Measurements from ENCODE around the gene SYNGAP1.
"Not testable (repeated sequence)": the region's sequence is repeated elsewhere in the genome, so short reads cannot be mapped to it uniquely, and the experiment has no call there.

The SYNGAP1 gene

DNA sequence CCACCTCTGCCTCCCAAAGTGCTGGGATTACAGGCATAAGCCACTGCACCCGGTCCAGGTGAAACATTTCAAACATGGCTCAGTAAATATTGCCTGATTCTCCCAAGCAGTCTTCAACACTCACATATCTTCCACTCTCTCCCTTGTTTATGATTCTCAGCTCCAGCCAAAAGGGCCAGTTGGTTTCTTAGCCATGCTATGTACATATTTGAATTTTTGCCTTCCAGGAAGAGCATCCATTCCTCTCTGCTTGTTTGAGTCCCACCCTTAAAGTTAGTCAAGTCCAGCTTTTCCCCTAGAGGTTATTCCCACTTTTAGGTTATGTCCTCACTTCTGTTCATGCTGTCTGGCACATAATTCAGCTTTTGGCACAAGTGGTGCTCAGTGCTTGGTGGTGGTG, 22.3 kb upstream of the SYNGAP1 start:
- TF ChIP-seq, protein P1, sequence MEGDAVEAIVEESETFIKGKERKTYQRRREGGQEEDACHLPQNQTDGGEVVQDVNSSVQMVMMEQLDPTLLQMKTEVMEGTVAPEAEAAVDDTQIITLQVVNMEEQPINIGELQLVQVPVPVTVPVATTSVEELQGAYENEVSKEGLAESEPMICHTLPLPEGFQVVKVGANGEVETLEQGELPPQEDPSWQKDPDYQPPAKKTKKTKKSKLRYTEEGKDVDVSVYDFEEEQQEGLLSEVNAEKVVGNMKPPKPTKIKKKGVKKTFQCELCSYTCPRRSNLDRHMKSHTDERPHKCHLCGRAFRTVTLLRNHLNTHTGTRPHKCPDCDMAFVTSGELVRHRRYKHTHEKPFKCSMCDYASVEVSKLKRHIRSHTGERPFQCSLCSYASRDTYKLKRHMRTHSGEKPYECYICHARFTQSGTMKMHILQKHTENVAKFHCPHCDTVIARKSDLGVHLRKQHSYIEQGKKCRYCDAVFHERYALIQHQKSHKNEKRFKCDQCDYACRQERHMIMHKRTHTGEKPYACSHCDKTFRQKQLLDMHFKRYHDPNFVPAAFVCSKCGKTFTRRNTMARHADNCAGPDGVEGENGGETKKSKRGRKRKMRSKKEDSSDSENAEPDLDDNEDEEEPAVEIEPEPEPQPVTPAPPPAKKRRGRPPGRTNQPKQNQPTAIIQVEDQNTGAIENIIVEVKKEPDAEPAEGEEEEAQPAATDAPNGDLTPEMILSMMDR (IDR thresholded peaks at IDR 0.05; ENCODE audit: low read depth, low read length, missing control alignments) = no peak
- Histone ChIP-seq H3K27ac (no peak overlapping the region), H3K27me3 (replicated peaks) (no peaks in the 10 kb centered on the region), H3K36me3 (replicated peaks) (no peaks in the 10 kb centered on the region), H3K4me3 (ENCODE audit: low read depth, low read length) (no peak overlapping the region)
- no peak for DNase-seq
- in situ Hi-C loops (cut with HindIII; ENCODE audit: low pct_ligation_motif_present, low sequenced_read_pairs) = no loop called here

DNA sequence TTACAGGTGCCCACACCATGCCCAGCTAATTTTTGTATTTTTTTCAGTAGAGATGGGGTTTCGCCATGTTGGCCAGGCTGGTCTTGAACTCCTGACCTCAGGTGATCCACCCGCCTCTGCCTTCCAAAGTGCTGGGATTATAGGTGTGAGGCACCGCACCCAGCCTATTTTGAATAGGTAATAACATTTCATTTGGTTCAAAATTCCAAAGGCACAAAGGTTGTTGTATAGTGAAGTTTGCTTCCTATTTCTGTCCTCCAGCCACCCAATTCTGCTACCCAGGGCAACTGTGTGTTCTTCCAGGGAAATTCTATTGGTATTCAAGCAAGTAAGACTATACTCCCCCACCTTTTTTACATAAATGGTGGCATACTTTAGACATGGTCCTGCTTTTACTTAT, 21.3 kb upstream of the SYNGAP1 start:
- in situ Hi-C loops (cut with HindIII; ENCODE audit: low pct_ligation_motif_present, low sequenced_read_pairs); H3K4me3 ChIP-seq (ENCODE audit: low read depth, low read length); DNase-seq; H3K36me3 ChIP-seq (replicated peaks); H3K27ac ChIP-seq; H3K27me3 ChIP-seq (replicated peaks): not testable (repeated sequence)

DNA sequence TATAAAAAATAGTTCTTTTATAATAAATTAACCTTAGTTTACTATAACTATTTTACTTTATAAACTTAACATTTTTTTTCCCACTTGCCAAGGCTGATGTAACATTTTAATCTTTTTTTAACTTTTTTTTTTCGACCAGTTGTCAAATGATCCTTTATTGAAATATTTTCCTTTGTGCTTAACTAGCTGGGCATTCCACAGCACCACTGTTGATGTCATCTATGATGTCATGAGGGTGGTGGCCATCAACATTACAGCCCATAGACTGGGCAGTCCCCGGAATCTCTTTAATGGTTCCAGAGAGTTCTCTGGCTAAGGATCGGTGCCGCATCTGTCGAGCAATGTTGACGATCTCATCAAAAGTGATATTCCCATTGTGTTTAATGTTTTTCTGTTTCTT, 20.0 kb upstream of the SYNGAP1 start:
- in situ Hi-C loops (cut with HindIII; ENCODE audit: low pct_ligation_motif_present, low sequenced_read_pairs); DNase-seq; H3K27ac ChIP-seq; H3K4me3 ChIP-seq (ENCODE audit: low read depth, low read length); H3K27me3 ChIP-seq (replicated peaks); H3K36me3 ChIP-seq (replicated peaks): not testable (repeated sequence)

DNA sequence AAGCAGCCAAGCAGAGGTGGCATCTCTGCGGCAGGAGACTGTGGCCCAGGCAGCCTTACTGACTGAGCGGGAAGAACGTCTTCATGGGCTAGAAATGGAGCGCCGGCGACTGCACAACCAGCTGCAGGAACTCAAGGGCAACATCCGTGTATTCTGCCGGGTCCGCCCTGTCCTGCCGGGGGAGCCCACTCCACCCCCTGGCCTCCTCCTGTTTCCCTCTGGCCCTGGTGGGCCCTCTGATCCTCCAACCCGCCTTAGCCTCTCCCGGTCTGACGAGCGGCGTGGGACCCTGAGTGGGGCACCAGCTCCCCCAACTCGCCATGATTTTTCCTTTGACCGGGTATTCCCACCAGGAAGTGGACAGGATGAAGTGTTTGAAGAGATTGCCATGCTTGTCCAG, 15.0 kb upstream of the SYNGAP1 start:
- H3K27ac ChIP-seq = no peak overlapping the region
- no peak overlapping the region for H3K4me3 ChIP-seq (ENCODE audit: low read depth, low read length)
- H3K27me3 ChIP-seq (replicated peaks) = no peaks in the 10 kb centered on the region
- H3K36me3 ChIP-seq (replicated peaks) = peaks cover 5% of the 10 kb centered on the region
- in situ Hi-C loops (cut with HindIII; ENCODE audit: low pct_ligation_motif_present, low sequenced_read_pairs) = no loop called here
- TF ChIP-seq, protein P1 (IDR thresholded peaks at IDR 0.05; ENCODE audit: low read depth, low read length, missing control alignments) = no peak
- no peak for DNase-seq

DNA sequence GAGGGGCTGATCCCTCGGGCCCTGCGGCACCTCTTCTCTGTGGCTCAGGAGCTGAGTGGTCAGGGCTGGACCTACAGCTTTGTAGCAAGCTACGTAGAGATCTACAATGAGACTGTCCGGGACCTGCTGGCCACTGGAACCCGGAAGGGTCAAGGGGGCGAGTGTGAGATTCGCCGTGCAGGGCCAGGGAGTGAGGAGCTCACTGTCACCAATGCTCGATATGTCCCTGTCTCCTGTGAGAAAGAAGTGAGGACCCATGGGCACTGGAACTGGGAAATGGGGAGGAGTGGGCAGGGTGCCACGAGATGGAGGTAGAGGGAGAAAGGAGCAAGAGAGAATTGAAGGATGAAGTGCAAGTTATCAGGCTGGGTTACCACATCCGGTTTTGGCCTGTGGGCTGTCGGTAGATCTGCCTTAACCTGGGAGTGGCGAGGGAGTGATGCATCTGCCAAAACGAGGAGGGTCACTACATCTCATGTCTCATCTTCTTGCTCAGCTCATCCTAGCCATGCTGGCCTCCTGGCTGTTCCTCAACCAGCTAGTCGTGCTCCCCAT, 14.4 kb upstream of the SYNGAP1 start:
- Histone ChIP-seq H3K4me3 (ENCODE audit: low read depth, low read length) (no peak overlapping the region), H3K36me3 (replicated peaks) (peaks cover 5% of the 10 kb centered on the region), H3K27ac (no peak overlapping the region), H3K27me3 (replicated peaks) (no peaks in the 10 kb centered on the region)
- TF ChIP-seq, protein P1 (IDR thresholded peaks at IDR 0.05; ENCODE audit: low read depth, low read length, missing control alignments) = no peak
- in situ Hi-C loops (cut with HindIII; ENCODE audit: low pct_ligation_motif_present, low sequenced_read_pairs) = no loop called here
- DNase-seq = no peak

DNA sequence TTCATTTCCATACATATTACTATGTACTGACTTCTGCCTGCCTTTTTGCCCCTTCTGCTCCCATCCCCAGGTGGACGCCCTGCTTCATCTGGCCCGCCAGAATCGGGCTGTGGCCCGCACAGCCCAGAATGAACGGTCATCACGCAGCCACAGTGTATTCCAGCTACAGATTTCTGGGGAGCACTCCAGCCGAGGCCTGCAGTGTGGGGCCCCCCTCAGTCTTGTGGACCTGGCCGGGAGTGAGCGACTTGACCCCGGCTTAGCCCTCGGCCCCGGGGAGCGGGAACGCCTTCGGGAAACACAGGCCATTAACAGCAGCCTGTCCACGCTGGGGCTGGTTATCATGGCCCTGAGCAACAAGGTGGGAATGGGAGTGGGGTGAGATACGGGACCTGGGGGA, 13.7 kb upstream of the SYNGAP1 start:
- no peak overlapping the region for H3K4me3 ChIP-seq (ENCODE audit: low read depth, low read length)
- no peak overlapping the region for H3K27ac ChIP-seq
- no peaks in the 10 kb centered on the region for H3K27me3 ChIP-seq (replicated peaks)
- TF ChIP-seq, protein P1 (IDR thresholded peaks at IDR 0.05; ENCODE audit: low read depth, low read length, missing control alignments) = no peak
- DNase-seq = no peak
- H3K36me3 ChIP-seq (replicated peaks) = peaks cover 5% of the 10 kb centered on the region
- in situ Hi-C loops (cut with HindIII; ENCODE audit: low pct_ligation_motif_present, low sequenced_read_pairs) = no loop called here

DNA sequence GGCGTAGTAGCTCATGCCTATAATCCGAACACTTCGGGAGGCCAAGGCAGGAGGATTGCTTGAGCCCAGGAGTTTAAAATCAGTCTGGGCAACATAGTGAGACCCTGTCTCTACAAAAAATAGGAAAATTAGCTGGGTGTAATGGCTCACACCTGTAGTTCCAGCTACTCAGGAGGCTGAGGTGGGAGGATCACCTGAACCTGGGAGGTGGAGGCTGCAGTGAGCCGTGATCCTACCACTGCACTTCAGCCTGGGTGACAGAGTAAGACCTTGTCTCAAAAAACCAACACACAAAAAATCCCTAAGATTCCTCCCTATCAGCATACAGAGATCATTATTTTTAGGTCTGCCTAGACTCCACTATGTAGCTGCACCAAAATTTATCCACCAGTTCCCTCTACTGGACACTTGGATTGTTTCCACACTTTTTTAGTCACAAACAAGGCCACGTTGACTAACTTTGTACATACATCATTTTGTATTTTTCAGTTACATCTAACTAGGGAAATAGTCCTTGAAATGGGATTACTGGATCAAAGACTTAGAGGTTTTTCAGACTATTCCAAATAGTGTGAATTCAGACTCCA, 12.6 kb upstream of the SYNGAP1 start:
- Histone ChIP-seq H3K27me3 (replicated peaks) (no peaks in the 10 kb centered on the region), H3K27ac (no peak overlapping the region), H3K36me3 (replicated peaks) (peaks cover 5% of the 10 kb centered on the region), H3K4me3 (ENCODE audit: low read depth, low read length) (no peak overlapping the region)
- DNase-seq = no peak
- in situ Hi-C loops (cut with HindIII; ENCODE audit: low pct_ligation_motif_present, low sequenced_read_pairs) = no loop called here
- TF ChIP-seq, protein P1 (IDR thresholded peaks at IDR 0.05; ENCODE audit: low read depth, low read length, missing control alignments) = peak; percentile 34

Data from brain microvascular endothelial cell (primary cell).